NOMO-1 treated with DMSO at 0.1 percent for 48 hours (cell line): ENCODE measurements around the gene TSHZ1.
"Not testable (repeated sequence)": the region's sequence is repeated elsewhere in the genome, so short reads cannot be mapped to it uniquely, and the experiment has no call there.

Experiments
- DNase-seq: peaks from one replicate; lab custom pipeline; 2025; ENCODE audit not compliant: unreplicated experiment; lab: John Stamatoyannopoulos, UW

TSHZ1 gene

GRCh38 chr18:75304678-75305557 is 94.3 kb downstream of the TSHZ1 start:
- no peak for DNase-seq

- DNase-seq: no peak
Measured at GRCh38 chr18:75305984-75306383, 95.4 kb downstream of the TSHZ1 start.

GRCh38 chr18:75307530-75307929 is 96.9 kb downstream of the TSHZ1 start:
- peak; percentile 25 for DNase-seq

GRCh38 chr18:75309564-75309963 is 99.0 kb downstream of the TSHZ1 start:
- DNase-seq: no peak

- no peak for DNase-seq
Measured at GRCh38 chr18:75314117-75314516, 103.5 kb downstream of the TSHZ1 start.

GRCh38 chr18:75314606-75315005 is 104.0 kb downstream of the TSHZ1 start:
- no peak for DNase-seq

GRCh38 chr18:75316223-75316622 is 105.6 kb downstream of the TSHZ1 start:
- no peak for DNase-seq

GRCh38 chr18:75316826-75317225 is 106.2 kb downstream of the TSHZ1 start:
- no peak for DNase-seq

- DNase-seq: no peak
Measured at GRCh38 chr18:75317300-75317699, 106.7 kb downstream of the TSHZ1 start.

GRCh38 chr18:75317703-75318102 is 107.1 kb downstream of the TSHZ1 start:
- DNase-seq: no peak

GRCh38 chr18:75319905-75320304 is 109.3 kb downstream of the TSHZ1 start:
- DNase-seq: no peak

GRCh38 chr18:75320506-75320905 is 109.9 kb downstream of the TSHZ1 start:
- DNase-seq: no peak

- no peak for DNase-seq
Measured at GRCh38 chr18:75321431-75321830, 110.8 kb downstream of the TSHZ1 start.

- DNase-seq: no peak
Measured at GRCh38 chr18:75322206-75322605, 111.6 kb downstream of the TSHZ1 start.

- no peak for DNase-seq
Measured at GRCh38 chr18:75323821-75324585, 113.4 kb downstream of the TSHZ1 start.

- no peak for DNase-seq
Measured at GRCh38 chr18:75324686-75325257, 114.2 kb downstream of the TSHZ1 start.

GRCh38 chr18:75329753-75330152 is 119.2 kb downstream of the TSHZ1 start:
- not testable (repeated sequence) for DNase-seq

- DNase-seq: no peak
Measured at GRCh38 chr18:75330308-75330707, 119.7 kb downstream of the TSHZ1 start.

GRCh38 chr18:75334869-75335268 is 124.3 kb downstream of the TSHZ1 start:
- DNase-seq: no peak

- no peak for DNase-seq
Measured at GRCh38 chr18:75335511-75335910, 124.9 kb downstream of the TSHZ1 start.

- no peak for DNase-seq
Measured at GRCh38 chr18:75336767-75337166, 126.2 kb downstream of the TSHZ1 start.

- no peak for DNase-seq
Measured at GRCh38 chr18:75337348-75337747, 126.8 kb downstream of the TSHZ1 start.
